Keratinocyte (primary cell): ENCODE measurements around the gene ALX4.

Experiments
- CTCF ChIP-seq, 3 experiments: IDR thresholded peaks in 1 of 3; conservative IDR thresholded peaks in 1 of 3; optimal IDR thresholded peaks in 1 of 3; 2 replicates in 2 of 3; 3 replicates in 1 of 3; pipeline versions ENCODE3 to v1.5.1; 2011; ENCODE audit warnings: low read length in 3 of 3, mild to moderate bottlenecking in 3 of 3, moderate library complexity in 2 of 3, control low read depth in 1 of 3, inconsistent platforms in 1 of 3; ENCODE audit not compliant: insufficient read depth in 2 of 3; ENCODE audit errors: extremely low read depth in 1 of 3
- EZH2 ChIP-seq: IDR thresholded peaks from one replicate; pipeline ENCODE4 v1.6.1; 2012; ENCODE audit warnings: inconsistent platforms, mild to moderate bottlenecking, low read length, moderate library complexity

- TF ChIP-seq CTCF (optimal IDR thresholded peaks at IDR 0.05 in 1 of 3, IDR thresholded peaks at IDR 0.05 in 1 of 3, conservative IDR thresholded peaks at IDR 0.05 in 1 of 3; ENCODE audit: extremely low read depth in 1 of 3, insufficient read depth in 2 of 3, low read length in 3 of 3) (no peak), EZH2 (no peak)
These were observed 4.8 kb upstream of the ALX4 start for GRCh38 chr11:44314733-44315132.
